A549 (cell line): Measurements from ENCODE around the gene PPP2R3B. TPM values are rescaled to one million over a fixed set of nuclear protein-coding genes. Genes with fewer than 3 reads are reported as not detected.
"Not testable (repeated sequence)": the region's sequence is repeated elsewhere in the genome, so short reads cannot be mapped to it uniquely, and the experiment has no call there.

Experiments
- ATAC-seq, 2 experiments: fragments of 200-7000 bp in 1 of 2; fragments of >200 bp in 1 of 2; cut with Nextera tagmentation in 1 of 2; cut with Tn5 transposase in 1 of 2; 3 replicates each; pipeline versions ENCODE4 v1.8.0 to v1.9.1; 2018 to 2020; ENCODE audit warnings: mild to moderate bottlenecking in 1 of 2, moderate library complexity in 1 of 2
- CTCF ChIA-PET: fragments of 300-600 bp; sonication (Branson Sonifier 250); formaldehyde crosslinking; extraction: SDS; loops from one replicate; lab custom pipeline; 2021; ENCODE audit warnings: antibody characterized with exemption, inconsistent platforms; lab: Yijun Ruan, JAX
- POLR2A ChIA-PET: fragments of 350-600 bp; formaldehyde crosslinking; extraction: SDS; loops from one replicate; lab custom pipeline; 2021; ENCODE audit warnings: antibody characterized with exemption, inconsistent platforms; lab: Yijun Ruan, JAX
- DNase-seq, 2 experiments: peaks; one replicate each; pipeline versions ENCODE4 v3.0.0 to v3.0.0-alpha.2; 2011 to 2016; ENCODE audit warnings: low read depth in 1 of 2, low spot score in 1 of 2
- FAIRE-seq: peaks from 2 replicates; lab custom pipeline; 2011; peaks lifted over from hg19 to GRCh38; lab: Jason Lieb, UNC
- H3K27ac ChIP-seq, 2 experiments: fragments of >200 bp; sonication (Bioruptor Twin); formaldehyde crosslinking; 3 replicates each; pipeline ENCODE4 v1.5.1; 2016 to 2017
- H3K4me1 ChIP-seq: fragments of >200 bp; sonication (Bioruptor Twin); formaldehyde crosslinking; 3 replicates; pipeline ENCODE4 v1.6.1; 2016
- H3K4me2 ChIP-seq: fragments of >200 bp; sonication (Bioruptor Twin); formaldehyde crosslinking; 3 replicates; pipeline ENCODE4 v1.6.1; 2016
- H3K4me3 ChIP-seq: fragments of >200 bp; sonication (Bioruptor Twin); formaldehyde crosslinking; 3 replicates; pipeline ENCODE4 v1.5.1; 2016
- H3K9me3 ChIP-seq: fragments of >200 bp; sonication (Bioruptor Twin); formaldehyde crosslinking; 3 replicates; pipeline ENCODE4 v1.6.1; 2016
- CHD2 ChIP-seq: fragments of 150-350 bp; IDR thresholded peaks from 2 replicates; pipeline ENCODE4 v1.6.1; 2014; ENCODE audit warnings: low read length; ENCODE audit not compliant: partially characterized antibody
- EHMT2 ChIP-seq: fragments of 200-600 bp; sonication (generic); IDR thresholded peaks from 2 replicates; pipeline ENCODE4 v1.6.1; 2016; ENCODE audit warnings: antibody characterized with exemption, low read depth, mild to moderate bottlenecking, moderate library complexity
- HOXA7 ChIP-seq: fragments of 250-450 bp; sonication (Bioruptor Pico); IDR thresholded peaks from 2 replicates; pipeline ENCODE4 v1.5.0; 2020; ENCODE audit warnings: mild to moderate bottlenecking, moderate library complexity
- HOXB13 ChIP-seq: fragments of 250-450 bp; sonication (Bioruptor Pico); IDR thresholded peaks from 2 replicates; pipeline ENCODE4 v1.5.0; 2020; ENCODE audit warnings: low read depth, mild to moderate bottlenecking, moderate library complexity
- MAX ChIP-seq: IDR thresholded peaks from 2 replicates; pipeline ENCODE4 v1.6.1; 2012
- NPAS2 ChIP-seq: fragments of 250-450 bp; sonication (Bioruptor Pico); IDR thresholded peaks from 2 replicates; pipeline ENCODE4 v1.8.0; 2022; ENCODE audit warnings: mild to moderate bottlenecking, moderate library complexity, borderline replicate concordance
- PHF8 ChIP-seq: fragments of 200-600 bp; sonication (generic); IDR thresholded peaks from 2 replicates; pipeline ENCODE4 v1.6.1; 2016; ENCODE audit warnings: low read depth, mild to moderate bottlenecking, antibody characterized with exemption, moderate library complexity, borderline replicate concordance
- TFCP2L1 ChIP-seq: fragments of 250-450 bp; sonication (Bioruptor Pico); IDR thresholded peaks from 2 replicates; pipeline ENCODE4 v1.5.0; 2021; ENCODE audit warnings: mild to moderate bottlenecking
- USF2 ChIP-seq: fragments of 450-650 bp; IDR thresholded peaks from 2 replicates; pipeline ENCODE4 v1.6.1; 2014; ENCODE audit warnings: antibody characterized with exemption
- ZSCAN20 ChIP-seq: fragments of 250-450 bp; sonication (Bioruptor Pico); IDR thresholded peaks from 2 replicates; pipeline ENCODE4 v1.8.0; 2022; ENCODE audit warnings: mild to moderate bottlenecking, moderate library complexity
- WGBS: methylation state at CpG from one replicate; pipeline ENCODE4 v1.1.6; 2017; ENCODE audit errors: missing lambda C conversion rate; 5-methylcytosine and 5-hydroxymethylcytosine counted together
- polyA plus RNA-seq, 4 experiments: library from polyadenylated mRNA; depleted of rRNA in 3 of 4; stranded (reverse); fragments of >200 nt; fragmentation: RNase III in 1 of 4; extraction: RNeasy Plus Mini Kit Qiagen cat#74134 plus additional on column Dnase treatment in 1 of 4; gene quantifications; 2 replicates in 3 of 4; 3 replicates in 1 of 4; pipeline ENCODE4 v1.2.3, GENCODE V29; 2011 to 2017
- TF ChIP-seq, protein P1 (sequence below): fragments of >200 bp; sonication (Bioruptor Twin); formaldehyde crosslinking; IDR thresholded peaks from 2 replicates; pipeline ENCODE4 v1.6.1; 2016
- TF ChIP-seq, protein P2 (sequence below): fragments of 200-600 bp; sonication (generic); IDR thresholded peaks from 2 replicates; pipeline ENCODE4 v1.6.1; 2016; ENCODE audit warnings: antibody characterized with exemption, mild to moderate bottlenecking, moderate library complexity
- TF ChIP-seq, protein P3 (sequence below): IDR thresholded peaks from 2 replicates; pipeline ENCODE4 v1.6.1; 2012

The PPP2R3B gene
- polyA plus RNA-seq, 2 of the 4 experiments (the other 2 are of a cell fraction): 12.6 to 29.6 TPM

- 85% methylated on average over 11 of the region's 28 CpGs for WGBS
- Histone ChIP-seq H3K4me1 (peaks cover 5% of the 10 kb centered on the region; the same call in 1 of the 3 replicates), H3K27ac (no peak overlapping the region; a peak in 1 of 6 replicates)
- ChIA-PET POLR2A (no interaction called here), CTCF (no interaction called here)
- ATAC-seq: peak in 1 of 2 experiments; percentile 6; a peak in 2 of 6 replicates
- no peak for DNase-seq
- TF ChIP-seq HOXA7 (CRISPR knock-in tag) (no peak), ZSCAN20 (CRISPR knock-in tag) (no peak), HOXB13 (CRISPR knock-in tag) (no peak), USF2 (no peak), CHD2 (no peak)
- TF ChIP-seq, protein P1, sequence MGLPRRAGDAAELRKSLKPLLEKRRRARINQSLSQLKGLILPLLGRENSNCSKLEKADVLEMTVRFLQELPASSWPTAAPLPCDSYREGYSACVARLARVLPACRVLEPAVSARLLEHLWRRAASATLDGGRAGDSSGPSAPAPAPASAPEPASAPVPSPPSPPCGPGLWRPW: no peak
- TF ChIP-seq, protein P2, sequence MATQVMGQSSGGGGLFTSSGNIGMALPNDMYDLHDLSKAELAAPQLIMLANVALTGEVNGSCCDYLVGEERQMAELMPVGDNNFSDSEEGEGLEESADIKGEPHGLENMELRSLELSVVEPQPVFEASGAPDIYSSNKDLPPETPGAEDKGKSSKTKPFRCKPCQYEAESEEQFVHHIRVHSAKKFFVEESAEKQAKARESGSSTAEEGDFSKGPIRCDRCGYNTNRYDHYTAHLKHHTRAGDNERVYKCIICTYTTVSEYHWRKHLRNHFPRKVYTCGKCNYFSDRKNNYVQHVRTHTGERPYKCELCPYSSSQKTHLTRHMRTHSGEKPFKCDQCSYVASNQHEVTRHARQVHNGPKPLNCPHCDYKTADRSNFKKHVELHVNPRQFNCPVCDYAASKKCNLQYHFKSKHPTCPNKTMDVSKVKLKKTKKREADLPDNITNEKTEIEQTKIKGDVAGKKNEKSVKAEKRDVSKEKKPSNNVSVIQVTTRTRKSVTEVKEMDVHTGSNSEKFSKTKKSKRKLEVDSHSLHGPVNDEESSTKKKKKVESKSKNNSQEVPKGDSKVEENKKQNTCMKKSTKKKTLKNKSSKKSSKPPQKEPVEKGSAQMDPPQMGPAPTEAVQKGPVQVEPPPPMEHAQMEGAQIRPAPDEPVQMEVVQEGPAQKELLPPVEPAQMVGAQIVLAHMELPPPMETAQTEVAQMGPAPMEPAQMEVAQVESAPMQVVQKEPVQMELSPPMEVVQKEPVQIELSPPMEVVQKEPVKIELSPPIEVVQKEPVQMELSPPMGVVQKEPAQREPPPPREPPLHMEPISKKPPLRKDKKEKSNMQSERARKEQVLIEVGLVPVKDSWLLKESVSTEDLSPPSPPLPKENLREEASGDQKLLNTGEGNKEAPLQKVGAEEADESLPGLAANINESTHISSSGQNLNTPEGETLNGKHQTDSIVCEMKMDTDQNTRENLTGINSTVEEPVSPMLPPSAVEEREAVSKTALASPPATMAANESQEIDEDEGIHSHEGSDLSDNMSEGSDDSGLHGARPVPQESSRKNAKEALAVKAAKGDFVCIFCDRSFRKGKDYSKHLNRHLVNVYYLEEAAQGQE: no peak
- TF ChIP-seq, all 56 proteins: peak for 0
- Histone ChIP-seq H3K4me3 (no peak overlapping the region), H3K4me2 (no peak overlapping the region), H3K9me3 (no peaks in the 10 kb centered on the region)
- FAIRE-seq: no peak
These were observed 56.0 kb downstream of the PPP2R3B start for GRCh38 chrX:330726-331150.

- H3K27ac ChIP-seq, POLR2A ChIA-PET, H3K4me3 ChIP-seq, H3K4me1 ChIP-seq, H3K9me3 ChIP-seq, DNase-seq, H3K4me2 ChIP-seq, CTCF ChIA-PET, FAIRE-seq: not testable (repeated sequence)
- ATAC-seq: peak in 1 of 2 experiments; percentile 5; a peak in 2 of 6 replicates
- 92% methylated on average over 28 of the region's 29 CpGs for WGBS
These were observed 56.5 kb downstream of the PPP2R3B start for GRCh38 chrX:330141-330725.

DNA sequence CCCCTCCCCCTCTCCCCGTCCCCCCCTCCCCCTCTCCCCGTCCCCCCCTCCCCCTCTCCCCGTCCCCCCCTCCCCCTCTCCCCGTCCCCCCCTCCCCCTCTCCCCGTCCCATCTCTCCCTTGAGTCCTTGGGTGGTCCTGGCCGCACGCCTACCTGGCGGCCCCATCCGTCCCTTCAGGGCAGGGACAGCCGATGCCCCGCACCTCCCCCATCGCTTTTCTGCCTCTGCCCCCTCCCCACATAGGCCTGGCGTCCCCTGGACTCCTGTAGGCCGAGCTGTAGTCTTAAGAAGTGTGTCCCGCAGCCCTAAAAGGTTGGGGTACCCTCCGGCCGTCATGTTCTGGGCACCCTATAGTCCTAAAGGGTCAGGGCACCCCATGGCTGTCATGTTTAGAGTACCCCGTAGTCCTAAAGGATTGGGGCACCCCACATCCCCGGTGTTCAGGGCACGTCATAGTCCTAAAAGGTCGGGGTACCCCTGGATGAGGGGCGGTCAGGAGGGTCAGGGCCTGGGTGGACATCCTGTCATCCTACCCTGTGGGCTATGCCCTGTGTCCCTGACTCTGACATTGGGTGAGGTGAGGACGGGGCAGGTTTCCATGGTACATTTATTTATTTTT lies 57.3 kb downstream of the PPP2R3B start:
- WGBS: 84% methylated on average over 15 of the region's 23 CpGs
- Histone ChIP-seq H3K4me2 (no peak overlapping the region), H3K4me1 (peaks cover 8% of the 10 kb centered on the region; the same call in 1 of the 3 replicates), H3K4me3 (no peak overlapping the region), H3K9me3 (no peaks in the 10 kb centered on the region), H3K27ac (no peak overlapping the region)
- ChIA-PET CTCF (no interaction called here), POLR2A (no interaction called here)
- FAIRE-seq (no peak), DNase-seq (no peak), ATAC-seq (no peak)
- TF ChIP-seq HOXB13 (CRISPR knock-in tag) (no peak), EHMT2 (no peak), TFCP2L1 (CRISPR knock-in tag) (no peak), PHF8 (no peak), MAX (no peak), USF2 (no peak), NPAS2 (CRISPR knock-in tag) (no peak)
- TF ChIP-seq, protein P3, sequence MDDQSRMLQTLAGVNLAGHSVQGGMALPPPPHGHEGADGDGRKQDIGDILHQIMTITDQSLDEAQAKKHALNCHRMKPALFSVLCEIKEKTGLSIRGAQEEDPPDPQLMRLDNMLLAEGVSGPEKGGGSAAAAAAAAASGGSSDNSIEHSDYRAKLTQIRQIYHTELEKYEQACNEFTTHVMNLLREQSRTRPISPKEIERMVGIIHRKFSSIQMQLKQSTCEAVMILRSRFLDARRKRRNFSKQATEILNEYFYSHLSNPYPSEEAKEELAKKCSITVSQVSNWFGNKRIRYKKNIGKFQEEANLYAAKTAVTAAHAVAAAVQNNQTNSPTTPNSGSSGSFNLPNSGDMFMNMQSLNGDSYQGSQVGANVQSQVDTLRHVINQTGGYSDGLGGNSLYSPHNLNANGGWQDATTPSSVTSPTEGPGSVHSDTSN: no peak
